ENCODE data around the gene EPHA1. TPM values are rescaled to one million over a fixed set of nuclear protein-coding genes. Genes with fewer than 3 reads are reported as not detected.
A peak's percentile ranks its signal among the peaks of the same experiment; 100 is the strongest.

The EPHA1 gene
- total RNA-seq (10 to 100 TPM in 4 of 5 experiments, 1 to 10 TPM in 1; 4.1 to 63.1 (median 33.6) TPM), polyA plus RNA-seq (10 to 100 TPM; 10.9 to 41.4 TPM), total RNA-seq (64.7 reads per million, percentile 76 among the genes with 10 or more reads in this experiment)

- H3K4me1 Mint-ChIP-seq, result peaks cover 23 to 88% (median 87%) of the 10 kb centered on the region in 7 donors
- CTCF ChIA-PET, result interaction anchor here (0.6 to 6.4 kb wide), 13 partner anchors 8 to 169 kb away, joined by 3 to 40 read pairs (median 11); no protein-coding TSS in a partner anchor
- peak within 1 kb of the TSS; percentile 77 to 98 (median 94) for H3K4me3 Mint-ChIP-seq
- peak within 1 kb of the TSS; percentile 59 for H3K4me3 ChIP-seq (ENCODE audit: low read length)
- H3K27me3 Mint-ChIP-seq, result peaks cover 0 to 14% (median 0%) of the 10 kb centered on the region in 5 donors
- ATAC-seq (peak; percentile 83), DNase-seq (peak in 7 of 9 donors; percentile 52 to 67 (median 62))
- H3K4me1 ChIP-seq (ENCODE audit: control insufficient read depth in 2 of 2, insufficient read depth in 2 of 2, low read length in 2 of 2), result peaks cover 31 to 44% of the 10 kb centered on the region in 2 donors
- no peaks in the 10 kb centered on the region for H3K9me3 ChIP-seq (ENCODE audit: control insufficient read depth in 2 of 3, low read length in 3 of 3)
- peaks cover 0 to 11% (median 0%) of the 10 kb centered on the region in 5 donors for H3K36me3 Mint-ChIP-seq
- no peaks in the 10 kb centered on the region for H3K27me3 ChIP-seq (ENCODE audit: control insufficient read depth in 2 of 2, insufficient read depth in 2 of 2, low read length in 2 of 2)
- intact Hi-C loops (cut with micrococcal nuclease), result loop anchor here (1.0 to 5.0 kb wide), 7 partner anchors 29 to 602 kb away; partner anchors contain the start of gene FAM131B (in 1 of the 2)
- H3K27ac Mint-ChIP-seq, result peak within 1 kb of the TSS; percentile 61 to 97 (median 94)
- H3K36me3 ChIP-seq (ENCODE audit: control insufficient read depth in 2 of 3, insufficient read depth in 3 of 3, low read length in 3 of 3), result peaks cover 0 to 7% (median 0%) of the 10 kb centered on the region in 3 experiments
- H3K9me3 Mint-ChIP-seq, result no peaks in the 10 kb centered on the region
- POLR2A ChIA-PET, result interaction anchor here (0.6 to 11.4 kb wide), 8 partner anchors 16 to 181 kb away, joined by 3 to 223 read pairs (median 6); partner anchors contain the start of gene ZYX
- H3K27ac ChIP-seq (ENCODE audit: low read depth, low read length), result peak within 1 kb of the TSS; percentile 69
Observed at GRCh38 chr7:143408686-143409561, at the start of gene EPHA1. EPHA1 (minus strand) TSS chr7:143408856; CDS start chr7:143408805, 51 bp downstream.

- Mint-ChIP-seq H3K4me1 (peaks cover 0 to 19% (median 11%) of the 10 kb centered on the region in 7 donors), H3K4me3 (no peak overlapping the region), H3K36me3 (peaks cover 0 to 64% (median 56%) of the 10 kb centered on the region in 5 donors), H3K27me3 (peaks cover 0 to 3% (median 0%) of the 10 kb centered on the region in 5 donors), H3K9me3 (peaks cover 0 to 24% (median 7%) of the 10 kb centered on the region in 11 donors), H3K27ac (no peak overlapping the region)
- ChIA-PET CTCF (no interaction called here), POLR2A (no interaction called here)
- H3K27ac ChIP-seq (ENCODE audit: low read depth, low read length), result no peak overlapping the region
- H3K4me1 ChIP-seq (ENCODE audit: control insufficient read depth in 2 of 2, insufficient read depth in 2 of 2, low read length in 2 of 2), result no peaks in the 10 kb centered on the region
- no peaks in the 10 kb centered on the region for H3K27me3 ChIP-seq (ENCODE audit: control insufficient read depth in 2 of 2, insufficient read depth in 2 of 2, low read length in 2 of 2)
- H3K4me3 ChIP-seq (ENCODE audit: low read length), result no peak overlapping the region
- no peak for DNase-seq
- H3K36me3 ChIP-seq (ENCODE audit: control insufficient read depth in 2 of 3, insufficient read depth in 3 of 3, low read length in 3 of 3), result no peaks in the 10 kb centered on the region
- ATAC-seq, result peak; percentile 37
- H3K9me3 ChIP-seq (ENCODE audit: control insufficient read depth in 2 of 3, low read length in 3 of 3), result peaks cover 0 to 5% (median 0%) of the 10 kb centered on the region in 3 experiments
- intact Hi-C loops (cut with micrococcal nuclease), result no loop called here
Observed at GRCh38 chr7:143458263-143458662, 49.6 kb upstream of the EPHA1 start.

GRCh38 chr7:143456992-143457793 is 48.5 kb upstream of the EPHA1 start:
- Histone ChIP-seq H3K4me3 (ENCODE audit: low read length) (no peak overlapping the region), H3K27ac (ENCODE audit: low read depth, low read length) (no peak overlapping the region), H3K36me3 (ENCODE audit: control insufficient read depth in 2 of 3, insufficient read depth in 3 of 3, low read length in 3 of 3) (no peaks in the 10 kb centered on the region), H3K27me3 (ENCODE audit: control insufficient read depth in 2 of 2, insufficient read depth in 2 of 2, low read length in 2 of 2) (no peaks in the 10 kb centered on the region), H3K9me3 (ENCODE audit: control insufficient read depth in 2 of 3, low read length in 3 of 3) (peaks cover 0 to 5% (median 0%) of the 10 kb centered on the region in 3 experiments), H3K4me1 (ENCODE audit: control insufficient read depth in 2 of 2, insufficient read depth in 2 of 2, low read length in 2 of 2) (no peaks in the 10 kb centered on the region)
- DNase-seq, result no peak
- Mint-ChIP-seq H3K9me3 (peaks cover 0 to 19% (median 7%) of the 10 kb centered on the region in 11 donors), H3K36me3 (peaks cover 0 to 66% (median 57%) of the 10 kb centered on the region in 5 donors), H3K4me1 (peaks cover 0 to 24% (median 21%) of the 10 kb centered on the region in 7 donors), H3K27me3 (peaks cover 0 to 3% (median 0%) of the 10 kb centered on the region in 5 donors), H3K4me3 (no peak overlapping the region), H3K27ac (no peak overlapping the region)
- CTCF ChIA-PET, result no interaction called here
- POLR2A ChIA-PET, result no interaction called here
- intact Hi-C loops (cut with micrococcal nuclease), result no loop called here
- no peak for ATAC-seq

- H3K4me1 ChIP-seq (ENCODE audit: control insufficient read depth in 2 of 2, insufficient read depth in 2 of 2, low read length in 2 of 2), result no peaks in the 10 kb centered on the region
- Mint-ChIP-seq H3K27ac (no peak overlapping the region), H3K4me1 (peaks cover 0 to 32% (median 26%) of the 10 kb centered on the region in 7 donors), H3K27me3 (peaks cover 0 to 3% (median 0%) of the 10 kb centered on the region in 5 donors), H3K4me3 (no peak overlapping the region), H3K9me3 (peaks cover 0 to 7% (median 0%) of the 10 kb centered on the region in 11 donors), H3K36me3 (peaks cover 0 to 64% (median 50%) of the 10 kb centered on the region in 5 donors)
- ATAC-seq, result no peak
- no peak overlapping the region for H3K27ac ChIP-seq (ENCODE audit: low read depth, low read length)
- intact Hi-C loops (cut with micrococcal nuclease), result no loop called here
- DNase-seq, result no peak
- no peak overlapping the region for H3K4me3 ChIP-seq (ENCODE audit: low read length)
- no peaks in the 10 kb centered on the region for H3K36me3 ChIP-seq (ENCODE audit: control insufficient read depth in 2 of 3, insufficient read depth in 3 of 3, low read length in 3 of 3)
- H3K27me3 ChIP-seq (ENCODE audit: control insufficient read depth in 2 of 2, insufficient read depth in 2 of 2, low read length in 2 of 2), result no peaks in the 10 kb centered on the region
- H3K9me3 ChIP-seq (ENCODE audit: control insufficient read depth in 2 of 3, low read length in 3 of 3), result peaks cover 0 to 3% (median 0%) of the 10 kb centered on the region in 3 experiments
- POLR2A ChIA-PET, result no interaction called here
- CTCF ChIA-PET, result no interaction called here
Observed at GRCh38 chr7:143455942-143456341, 47.3 kb upstream of the EPHA1 start.

- H3K4me1 Mint-ChIP-seq, result peaks cover 0 to 32% (median 24%) of the 10 kb centered on the region in 7 donors
- peaks cover 0 to 3% (median 0%) of the 10 kb centered on the region in 11 donors for H3K9me3 Mint-ChIP-seq
- Histone ChIP-seq H3K27me3 (ENCODE audit: control insufficient read depth in 2 of 2, insufficient read depth in 2 of 2, low read length in 2 of 2) (no peaks in the 10 kb centered on the region), H3K4me3 (ENCODE audit: low read length) (no peak overlapping the region), H3K36me3 (ENCODE audit: control insufficient read depth in 2 of 3, insufficient read depth in 3 of 3, low read length in 3 of 3) (no peaks in the 10 kb centered on the region), H3K4me1 (ENCODE audit: control insufficient read depth in 2 of 2, insufficient read depth in 2 of 2, low read length in 2 of 2) (no peaks in the 10 kb centered on the region), H3K9me3 (ENCODE audit: control insufficient read depth in 2 of 3, low read length in 3 of 3) (no peaks in the 10 kb centered on the region), H3K27ac (ENCODE audit: low read depth, low read length) (no peak overlapping the region)
- H3K27me3 Mint-ChIP-seq, result peaks cover 0 to 3% (median 0%) of the 10 kb centered on the region in 5 donors
- peaks cover 0 to 59% (median 45%) of the 10 kb centered on the region in 5 donors for H3K36me3 Mint-ChIP-seq
- ChIA-PET POLR2A (no interaction called here), CTCF (no interaction called here)
- DNase-seq (no peak), ATAC-seq (no peak)
- H3K4me3 Mint-ChIP-seq, result no peak overlapping the region
- H3K27ac Mint-ChIP-seq, result no peak overlapping the region
- intact Hi-C loops (cut with micrococcal nuclease), result no loop called here
Observed at GRCh38 chr7:143455491-143455890, 46.8 kb upstream of the EPHA1 start.

- H3K9me3 ChIP-seq (ENCODE audit: control insufficient read depth in 2 of 3, low read length in 3 of 3), result no peaks in the 10 kb centered on the region
- peak overlapping the region in 1 of 9 donors; percentile 19 for H3K27ac Mint-ChIP-seq
- ATAC-seq (no peak), DNase-seq (no peak)
- no peaks in the 10 kb centered on the region for H3K36me3 ChIP-seq (ENCODE audit: control insufficient read depth in 2 of 3, insufficient read depth in 3 of 3, low read length in 3 of 3)
- CTCF ChIA-PET, result no interaction called here
- H3K4me1 ChIP-seq (ENCODE audit: control insufficient read depth in 2 of 2, insufficient read depth in 2 of 2, low read length in 2 of 2), result no peaks in the 10 kb centered on the region
- peaks cover 0 to 53% (median 39%) of the 10 kb centered on the region in 5 donors for H3K36me3 Mint-ChIP-seq
- H3K9me3 Mint-ChIP-seq, result no peaks in the 10 kb centered on the region
- peaks cover 0 to 32% (median 24%) of the 10 kb centered on the region in 7 donors for H3K4me1 Mint-ChIP-seq
- H3K4me3 Mint-ChIP-seq, result peak overlapping the region in 1 of 10 donors; percentile 2
- H3K27me3 ChIP-seq (ENCODE audit: control insufficient read depth in 2 of 2, insufficient read depth in 2 of 2, low read length in 2 of 2), result no peaks in the 10 kb centered on the region
- no peak overlapping the region for H3K4me3 ChIP-seq (ENCODE audit: low read length)
- H3K27ac ChIP-seq (ENCODE audit: low read depth, low read length), result no peak overlapping the region
- POLR2A ChIA-PET, result no interaction called here
- intact Hi-C loops (cut with micrococcal nuclease), result no loop called here
- H3K27me3 Mint-ChIP-seq, result peaks cover 0 to 3% (median 0%) of the 10 kb centered on the region in 5 donors
Observed at GRCh38 chr7:143454091-143454680, 45.5 kb upstream of the EPHA1 start.

Data from naive thymus-derived CD4-positive, alpha-beta T cell (primary cell).